Mucosa of rectum (tissue), 2 donors: ENCODE results near the gene CAMK1D.
A peak's percentile ranks its signal among the peaks of the same experiment; 100 is the strongest.

ENCODE experiments used
- H3K27ac ChIP-seq, 2 donors: one replicate each; pipeline ENCODE4 v1.7.0; 2013; ENCODE audit warnings: inconsistent platforms in 2 of 2, low read depth in 2 of 2, low read length in 2 of 2
- H3K27me3 ChIP-seq, 2 donors: one replicate each; pipeline ENCODE4 v1.7.0; 2013; ENCODE audit warnings: low read length in 2 of 2; ENCODE audit not compliant: control insufficient read depth in 2 of 2, insufficient read depth in 2 of 2
- H3K36me3 ChIP-seq, 2 donors: one replicate each; pipeline ENCODE4 v1.7.0; 2013; ENCODE audit warnings: low read length in 2 of 2; ENCODE audit not compliant: control insufficient read depth in 2 of 2, insufficient read depth in 2 of 2
- H3K4me1 ChIP-seq, 2 donors: one replicate each; pipeline ENCODE4 v1.7.0; 2013; ENCODE audit warnings: low read length in 2 of 2, mild to moderate bottlenecking in 1 of 2; ENCODE audit not compliant: control insufficient read depth in 2 of 2, insufficient read depth in 2 of 2
- H3K4me3 ChIP-seq, 2 donors: one replicate each; pipeline ENCODE4 v1.7.0; 2013; ENCODE audit warnings: low read length in 2 of 2
- H3K9ac ChIP-seq, 2 donors: one replicate each; pipeline ENCODE4 v1.7.0; 2013; ENCODE audit warnings: low read length in 2 of 2, low read depth in 1 of 2, mild to moderate bottlenecking in 1 of 2
- H3K9me3 ChIP-seq, 2 donors: one replicate each; pipeline ENCODE4 v1.7.0; 2013; ENCODE audit warnings: low read length in 2 of 2; ENCODE audit not compliant: control insufficient read depth in 2 of 2
- donor health status: healthy.
- donor health status: Normal muscosa, but diverticular disease.

CAMK1D gene

GRCh38 chr10:12473491-12473890, 124.1 kb downstream of the CAMK1D start:
- H3K4me3 ChIP-seq, result no peak overlapping the region
- H3K4me1 ChIP-seq, result peaks cover 12 to 18% of the 10 kb centered on the region in 2 donors
- H3K27me3 ChIP-seq, result no peaks in the 10 kb centered on the region
- H3K9me3 ChIP-seq, result no peaks in the 10 kb centered on the region
- peak overlapping the region in 1 of 2 donors; percentile 67 for H3K27ac ChIP-seq
- no peak overlapping the region for H3K9ac ChIP-seq
- H3K36me3 ChIP-seq, result no peaks in the 10 kb centered on the region

GRCh38 chr10:12474727-12475412, 125.5 kb downstream of the CAMK1D start:
- no peaks in the 10 kb centered on the region for H3K9me3 ChIP-seq
- H3K27me3 ChIP-seq, result no peaks in the 10 kb centered on the region
- no peaks in the 10 kb centered on the region for H3K36me3 ChIP-seq
- no peak overlapping the region for H3K9ac ChIP-seq
- H3K4me3 ChIP-seq, result no peak overlapping the region
- peaks cover 14 to 23% of the 10 kb centered on the region in 2 donors for H3K4me1 ChIP-seq
- H3K27ac ChIP-seq, result no peak overlapping the region

GRCh38 chr10:12476656-12477055, 127.3 kb downstream of the CAMK1D start:
- no peak overlapping the region for H3K9ac ChIP-seq
- peaks cover 9 to 15% of the 10 kb centered on the region in 2 donors for H3K4me1 ChIP-seq
- no peaks in the 10 kb centered on the region for H3K9me3 ChIP-seq
- no peak overlapping the region for H3K27ac ChIP-seq
- no peak overlapping the region for H3K4me3 ChIP-seq
- H3K27me3 ChIP-seq, result no peaks in the 10 kb centered on the region
- H3K36me3 ChIP-seq, result no peaks in the 10 kb centered on the region

GRCh38 chr10:12479437-12479844, 130.1 kb downstream of the CAMK1D start:
- no peak overlapping the region for H3K27ac ChIP-seq
- H3K36me3 ChIP-seq, result no peaks in the 10 kb centered on the region
- no peak overlapping the region for H3K4me3 ChIP-seq
- H3K9ac ChIP-seq, result no peak overlapping the region
- H3K4me1 ChIP-seq, result peaks cover 7 to 12% of the 10 kb centered on the region in 2 donors
- no peaks in the 10 kb centered on the region for H3K9me3 ChIP-seq
- no peaks in the 10 kb centered on the region for H3K27me3 ChIP-seq

- Histone ChIP-seq H3K27ac (no peak overlapping the region), H3K9me3 (no peaks in the 10 kb centered on the region), H3K27me3 (no peaks in the 10 kb centered on the region), H3K4me3 (no peak overlapping the region), H3K4me1 (peaks cover 10 to 17% of the 10 kb centered on the region in 2 donors), H3K36me3 (no peaks in the 10 kb centered on the region), H3K9ac (no peak overlapping the region)
These were observed 130.6 kb downstream of the CAMK1D start for GRCh38 chr10:12479924-12480323.

GRCh38 chr10:12480440-12480839, 131.1 kb downstream of the CAMK1D start:
- H3K36me3 ChIP-seq, result no peaks in the 10 kb centered on the region
- H3K9ac ChIP-seq, result no peak overlapping the region
- H3K27me3 ChIP-seq, result no peaks in the 10 kb centered on the region
- no peaks in the 10 kb centered on the region for H3K9me3 ChIP-seq
- no peak overlapping the region for H3K4me3 ChIP-seq
- no peak overlapping the region for H3K27ac ChIP-seq
- peaks cover 15 to 22% of the 10 kb centered on the region in 2 donors for H3K4me1 ChIP-seq

GRCh38 chr10:12481924-12482323, 132.6 kb downstream of the CAMK1D start:
- H3K9ac ChIP-seq, result no peak overlapping the region
- no peak overlapping the region for H3K27ac ChIP-seq
- no peaks in the 10 kb centered on the region for H3K9me3 ChIP-seq
- H3K27me3 ChIP-seq, result no peaks in the 10 kb centered on the region
- H3K4me1 ChIP-seq, result peaks cover 20 to 26% of the 10 kb centered on the region in 2 donors
- no peaks in the 10 kb centered on the region for H3K36me3 ChIP-seq
- H3K4me3 ChIP-seq, result no peak overlapping the region

GRCh38 chr10:12482587-12482986, 133.2 kb downstream of the CAMK1D start:
- H3K27ac ChIP-seq, result no peak overlapping the region
- no peaks in the 10 kb centered on the region for H3K27me3 ChIP-seq
- no peak overlapping the region for H3K4me3 ChIP-seq
- no peaks in the 10 kb centered on the region for H3K36me3 ChIP-seq
- peaks cover 20 to 26% of the 10 kb centered on the region in 2 donors for H3K4me1 ChIP-seq
- H3K9me3 ChIP-seq, result no peaks in the 10 kb centered on the region
- no peak overlapping the region for H3K9ac ChIP-seq

- Histone ChIP-seq H3K4me1 (peaks cover 20 to 26% of the 10 kb centered on the region in 2 donors), H3K9me3 (no peaks in the 10 kb centered on the region), H3K9ac (peak overlapping the region; percentile 29 to 32), H3K4me3 (peak overlapping the region; percentile 36 to 49), H3K36me3 (no peaks in the 10 kb centered on the region), H3K27ac (peak overlapping the region; percentile 19 to 55), H3K27me3 (no peaks in the 10 kb centered on the region)
These were observed 134.9 kb downstream of the CAMK1D start for GRCh38 chr10:12484002-12484918.
